GM04503 (cell line): ENCODE data around the gene CNN3.
A peak's percentile ranks its signal among the peaks of the same experiment; 100 is the strongest.

Source experiments
- DNase-seq: peaks from one replicate; pipeline ENCODE4 v3.0.0-alpha.2; 2012; ENCODE audit warnings: low read depth

CNN3 gene

DNA sequence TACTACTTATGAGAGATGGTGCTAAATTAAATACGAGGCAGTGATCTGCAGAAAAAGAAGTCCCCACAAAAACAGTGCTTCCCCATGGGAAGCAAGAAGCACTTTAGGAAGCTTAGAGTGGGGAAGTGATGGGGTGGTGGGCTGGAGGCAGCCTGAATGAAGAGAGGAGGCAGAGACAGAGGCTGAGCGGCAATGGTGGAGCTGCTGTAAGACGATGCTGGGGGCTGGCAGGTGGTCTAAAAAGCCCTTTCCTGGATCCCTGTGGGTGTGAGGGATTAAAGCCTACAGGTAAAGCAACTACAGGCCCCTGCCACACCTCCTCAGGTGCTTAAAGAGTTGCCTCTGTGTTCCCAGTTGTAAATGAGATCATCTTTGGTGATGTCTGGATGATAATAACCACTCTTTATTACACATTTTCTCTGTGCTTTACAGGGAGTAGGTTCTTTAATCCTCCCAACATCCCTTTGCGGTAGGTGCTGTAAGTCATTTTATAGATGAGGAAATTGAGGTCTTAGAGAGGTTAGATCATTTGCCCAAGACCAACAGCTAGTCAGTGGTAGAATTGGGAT, 39.2 kb downstream of the CNN3 start:
- no peak for DNase-seq

DNA sequence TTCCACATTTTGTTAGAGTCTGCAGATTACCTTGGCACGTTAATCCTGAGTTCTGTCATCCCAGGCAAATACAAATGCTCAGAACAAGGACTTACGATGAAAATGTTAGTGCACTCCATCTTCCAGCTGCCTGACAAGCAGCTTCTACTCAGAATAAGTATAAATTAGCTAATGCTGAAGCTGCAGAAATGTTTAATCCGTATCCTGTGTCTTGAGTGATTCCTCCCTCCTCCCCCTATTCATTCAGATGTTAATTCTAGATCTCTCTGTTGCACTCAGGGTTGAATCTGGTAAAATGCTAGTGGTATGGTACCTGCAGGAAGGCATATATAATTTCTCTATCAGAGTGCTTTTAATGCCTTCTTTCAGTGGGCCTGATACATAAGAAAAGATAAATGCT, 39.8 kb downstream of the CNN3 start:
- DNase-seq: no peak

DNA sequence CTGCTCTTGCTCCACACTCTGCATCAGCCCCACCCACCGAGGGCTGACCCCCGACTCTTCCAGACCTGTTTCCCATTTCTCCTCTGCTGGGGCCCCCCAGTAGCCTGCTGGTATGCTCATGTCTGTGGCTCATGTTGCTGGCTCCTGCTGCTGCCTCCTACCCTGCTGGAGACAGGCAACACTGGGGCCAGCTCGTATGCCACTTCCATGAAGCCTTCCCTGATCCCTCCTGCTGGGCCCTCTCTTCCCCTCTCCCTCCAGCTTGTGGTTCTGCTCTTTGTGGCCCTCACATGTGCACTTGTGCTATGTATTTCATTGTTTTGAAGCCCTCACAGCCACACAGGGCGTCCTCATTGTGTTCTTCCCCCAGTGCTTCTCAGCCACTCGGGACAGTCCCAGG, 40.5 kb downstream of the CNN3 start:
- DNase-seq: no peak

DNA sequence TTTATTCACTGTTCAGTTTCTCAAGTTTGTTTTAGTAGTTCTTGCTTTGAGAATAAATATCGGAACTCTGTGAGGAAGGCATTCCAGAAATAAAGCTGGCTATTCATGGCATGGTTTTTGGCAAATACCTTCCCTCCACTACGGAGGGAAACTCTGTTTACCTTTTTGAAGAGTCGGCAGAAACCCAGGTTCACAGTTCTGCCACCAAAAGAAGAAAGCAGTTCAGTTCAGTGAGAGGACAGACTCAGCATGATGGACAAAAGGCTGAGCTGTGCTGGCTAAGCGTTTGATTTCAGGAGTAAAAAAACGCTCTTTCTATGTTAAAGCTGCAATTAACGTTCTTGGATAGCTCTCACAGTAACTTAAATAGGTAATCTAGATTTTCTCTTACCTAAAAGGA, 42.4 kb downstream of the CNN3 start:
- no peak for DNase-seq

DNA sequence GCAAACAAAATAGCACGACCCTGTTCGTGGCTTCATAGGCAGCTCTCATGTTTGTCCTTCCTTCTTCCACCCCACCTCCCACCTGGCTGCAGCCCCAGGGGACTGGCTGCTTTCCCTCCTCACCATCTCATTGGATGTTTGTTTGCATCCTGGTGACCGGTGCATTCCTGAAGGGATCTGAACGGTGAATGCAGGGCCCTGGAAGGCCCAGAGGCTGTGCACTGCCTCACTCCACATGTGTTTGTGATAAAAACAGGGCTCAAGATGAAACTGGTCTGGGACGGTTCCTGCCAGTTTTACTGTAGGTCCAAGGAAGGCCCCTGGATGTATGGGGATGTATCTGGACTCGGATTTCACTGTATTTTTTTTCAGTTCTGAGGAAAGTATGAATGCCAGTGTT, 42.8 kb downstream of the CNN3 start:
- no peak for DNase-seq

DNA sequence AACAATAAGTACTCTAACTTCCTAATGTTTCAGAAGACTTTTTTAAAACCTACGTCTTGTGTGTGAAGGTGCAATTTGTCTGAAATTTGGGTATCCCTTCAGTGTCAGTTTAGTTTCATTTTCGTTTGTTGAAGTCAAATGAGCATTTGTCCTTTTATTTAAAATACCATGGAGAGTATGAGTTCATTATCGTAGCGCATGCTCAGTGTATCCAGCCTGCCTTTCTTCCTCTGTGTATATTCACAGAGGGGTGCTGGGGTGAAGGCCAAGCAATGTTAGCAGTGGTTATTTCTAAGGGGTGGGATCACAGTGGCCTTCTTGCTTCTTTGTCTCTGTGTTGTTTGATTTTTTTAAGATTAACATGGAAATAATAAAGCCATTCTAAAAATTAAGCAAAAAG, 43.2 kb downstream of the CNN3 start:
- no peak for DNase-seq

DNA sequence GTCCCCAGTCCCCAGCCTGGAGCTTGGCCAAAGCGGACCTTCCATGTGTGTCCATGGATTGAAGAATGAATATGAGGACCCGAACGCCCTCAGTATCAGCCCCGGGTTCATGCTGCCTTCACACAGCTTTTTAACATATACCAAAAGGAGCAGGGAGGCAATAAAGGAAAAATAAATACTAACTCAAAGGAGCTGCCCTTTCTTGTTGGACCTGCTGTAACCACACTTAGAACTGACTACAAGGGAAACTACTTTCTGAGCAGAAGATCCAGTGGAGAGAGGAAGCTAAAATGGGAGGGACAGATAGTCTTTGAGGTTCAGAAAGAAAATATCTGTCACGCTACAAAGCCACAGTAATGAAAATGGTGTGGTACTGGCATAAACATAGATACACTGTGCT, 48.6 kb downstream of the CNN3 start:
- no peak for DNase-seq

DNA sequence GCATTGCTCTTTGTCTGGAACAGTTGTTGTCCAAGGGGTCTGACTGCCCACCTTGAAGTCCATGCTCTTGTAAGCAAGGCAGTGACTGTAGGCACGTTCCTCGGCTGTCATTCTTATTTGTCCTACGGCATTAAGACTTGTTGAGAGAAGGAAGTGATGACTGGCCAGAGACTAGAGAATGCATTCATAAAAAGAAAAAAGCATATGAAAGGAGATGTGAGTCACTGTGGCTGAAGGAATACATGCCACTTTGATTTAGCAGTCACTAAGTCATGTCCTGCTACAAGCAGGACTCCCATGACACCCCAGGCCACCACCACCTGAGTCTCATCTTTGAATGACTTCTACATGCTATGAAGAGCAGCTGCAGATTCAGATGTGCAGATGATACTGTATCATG, 50.5 kb downstream of the CNN3 start:
- no peak for DNase-seq

DNA sequence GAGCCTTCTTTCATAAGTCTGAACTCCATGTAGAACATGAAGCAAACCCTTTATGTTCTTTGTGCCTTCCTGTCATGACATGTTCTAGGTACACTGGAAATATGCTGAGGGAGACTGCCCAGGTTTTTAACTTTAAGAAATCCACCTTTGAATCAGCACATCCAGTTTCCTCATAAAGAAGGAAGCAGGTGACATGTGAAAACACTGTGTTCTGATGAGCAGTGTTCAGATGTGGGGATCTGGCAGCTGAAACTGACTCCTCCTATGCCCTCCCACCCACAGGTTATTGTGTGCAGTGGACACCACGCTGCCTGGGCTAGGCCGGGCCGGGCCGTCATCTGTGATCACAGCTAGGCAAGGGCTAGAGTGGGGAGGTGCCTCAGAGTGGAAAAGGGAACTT, 51.1 kb downstream of the CNN3 start:
- no peak for DNase-seq

DNA sequence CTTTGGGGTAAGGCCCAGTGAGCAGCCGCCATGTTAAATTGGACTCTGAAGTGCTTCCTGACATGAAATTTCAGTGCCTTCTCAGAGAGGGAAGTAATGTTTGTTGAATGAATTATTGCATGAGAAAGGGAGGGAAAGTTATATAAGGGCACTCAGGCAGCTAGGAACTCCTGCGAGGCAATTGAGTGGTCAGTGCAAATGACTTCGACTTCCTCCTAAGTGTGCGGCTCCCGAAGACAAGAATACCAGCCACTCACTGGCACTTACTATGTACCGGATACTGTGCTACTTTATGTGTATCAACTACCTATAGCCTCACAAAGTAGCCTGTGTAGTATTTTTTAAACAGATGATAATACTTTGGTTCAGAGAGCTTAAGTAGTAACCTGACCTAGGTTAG, 52.5 kb downstream of the CNN3 start:
- DNase-seq: no peak

DNA sequence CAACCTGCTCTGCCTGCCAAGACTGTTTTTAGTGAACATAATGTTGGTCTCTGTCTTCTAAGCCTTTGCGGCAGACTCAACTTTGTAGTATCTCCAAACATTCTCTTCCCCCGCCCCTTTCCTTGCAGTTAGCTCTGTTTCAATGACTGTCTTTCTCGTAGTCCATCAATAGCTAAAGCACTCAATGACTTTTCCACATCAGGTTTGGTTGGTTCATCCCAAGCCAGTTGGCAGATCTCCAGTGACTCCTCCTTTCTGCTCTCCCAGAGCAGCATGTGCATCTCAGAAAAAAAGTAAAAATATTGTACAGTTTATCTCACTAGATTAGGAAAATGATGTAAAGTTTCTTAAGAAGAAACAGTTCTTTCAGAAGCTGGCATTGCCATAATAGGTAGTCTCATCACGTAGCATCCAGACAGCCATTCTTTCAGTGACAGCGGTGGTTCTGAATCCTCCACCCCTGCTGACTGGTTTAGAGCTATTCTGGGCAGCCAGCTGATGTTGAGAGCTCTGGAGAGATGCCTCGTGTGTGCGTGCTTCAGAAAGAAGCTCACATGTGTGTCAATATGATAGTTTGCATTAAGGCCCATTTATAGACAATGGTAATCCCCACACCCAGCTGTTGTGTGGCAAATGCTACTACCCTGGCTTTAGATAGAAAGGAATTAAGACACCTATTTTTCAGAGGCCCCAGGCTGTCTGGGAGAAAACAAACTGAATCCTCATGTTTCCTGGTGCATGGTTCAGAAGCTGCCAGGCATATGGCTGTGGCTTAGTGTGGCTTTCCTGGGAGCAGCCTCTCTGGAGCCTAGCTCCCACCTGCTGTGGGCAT, 53.2 kb downstream of the CNN3 start:
- no peak for DNase-seq

DNA sequence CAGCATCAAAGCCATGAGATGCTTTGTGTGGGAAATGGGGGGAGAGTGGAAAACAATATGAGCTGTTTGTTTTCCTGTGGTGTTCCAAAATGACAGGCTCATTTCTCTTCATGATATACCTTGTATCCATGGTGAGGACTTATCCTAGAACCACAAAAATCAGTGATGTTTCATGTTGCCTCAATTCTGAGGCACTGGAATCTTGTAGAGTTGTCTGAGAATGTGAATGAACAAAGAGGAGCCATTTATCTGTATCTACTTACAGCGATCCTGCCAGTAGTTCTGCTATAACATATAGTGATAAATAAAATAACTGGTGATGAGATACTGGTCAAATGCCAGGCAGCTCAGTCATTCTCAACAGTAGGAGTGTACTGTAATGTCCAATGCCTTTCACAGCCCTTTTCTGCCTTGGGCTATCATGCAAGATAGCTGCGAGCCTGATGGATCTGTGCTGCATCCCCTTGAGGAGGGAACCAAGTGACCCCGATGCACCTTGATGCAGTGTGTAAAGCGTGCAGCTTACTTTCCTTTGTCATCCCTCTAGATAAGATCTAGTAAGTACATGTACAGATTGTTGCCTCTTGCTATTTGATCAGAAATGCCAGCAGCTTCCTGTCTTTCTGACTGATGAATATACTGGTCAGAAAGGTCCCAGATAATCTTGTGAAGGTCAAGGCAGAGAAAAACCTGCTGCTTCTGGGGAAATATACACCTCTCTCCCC, 54.0 kb downstream of the CNN3 start:
- DNase-seq: no peak

DNA sequence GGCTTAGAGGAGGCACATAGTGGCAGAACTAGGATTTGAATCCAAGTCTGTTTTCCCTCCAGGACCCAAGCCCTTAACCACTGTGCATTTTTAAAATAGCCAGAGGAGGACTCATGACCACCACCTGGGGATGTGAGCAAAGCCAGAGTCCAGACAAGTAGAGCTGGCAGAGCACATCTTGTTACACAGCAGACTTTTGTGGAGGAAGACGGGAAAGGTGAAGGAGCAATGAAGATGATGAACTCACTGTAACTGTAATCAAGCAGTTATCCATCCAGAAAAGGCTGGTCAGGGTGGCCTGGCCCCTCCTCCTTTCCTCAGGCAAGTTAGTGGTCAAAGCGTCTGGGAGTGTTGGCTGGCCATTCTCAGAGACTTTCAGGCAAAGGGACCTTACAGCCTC, 55.9 kb downstream of the CNN3 start:
- DNase-seq: no peak

DNA sequence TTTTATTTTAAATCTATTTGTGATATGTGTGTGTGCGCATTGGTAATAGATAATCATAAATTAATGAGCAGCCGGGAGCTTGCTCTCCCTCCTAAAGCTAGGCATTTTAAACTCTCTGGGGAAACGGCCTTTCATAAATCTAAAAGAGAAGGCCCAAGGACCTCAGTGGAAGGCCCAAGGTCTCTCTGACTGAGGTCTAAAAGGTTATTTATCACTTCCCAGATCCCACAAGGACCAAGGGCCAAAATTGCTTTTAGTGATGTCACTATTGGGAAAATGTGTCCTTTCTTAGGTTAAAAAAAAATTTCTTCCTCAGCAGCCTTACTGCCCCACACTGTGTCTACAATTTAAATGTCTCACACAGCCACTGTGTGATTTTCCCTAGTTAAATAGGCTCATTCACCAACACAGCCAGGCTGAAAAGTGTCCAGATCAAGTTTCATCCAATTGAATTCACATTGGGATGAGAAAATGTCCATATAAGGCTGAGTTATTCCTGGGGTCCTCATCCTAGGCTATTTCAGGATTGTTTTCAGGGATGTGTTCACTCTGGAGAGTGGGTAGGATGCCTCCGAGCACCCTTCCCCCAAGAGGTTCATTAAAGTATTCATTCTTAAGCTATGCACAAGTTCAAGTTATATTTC, 60.6 kb downstream of the CNN3 start:
- DNase-seq: no peak

DNA sequence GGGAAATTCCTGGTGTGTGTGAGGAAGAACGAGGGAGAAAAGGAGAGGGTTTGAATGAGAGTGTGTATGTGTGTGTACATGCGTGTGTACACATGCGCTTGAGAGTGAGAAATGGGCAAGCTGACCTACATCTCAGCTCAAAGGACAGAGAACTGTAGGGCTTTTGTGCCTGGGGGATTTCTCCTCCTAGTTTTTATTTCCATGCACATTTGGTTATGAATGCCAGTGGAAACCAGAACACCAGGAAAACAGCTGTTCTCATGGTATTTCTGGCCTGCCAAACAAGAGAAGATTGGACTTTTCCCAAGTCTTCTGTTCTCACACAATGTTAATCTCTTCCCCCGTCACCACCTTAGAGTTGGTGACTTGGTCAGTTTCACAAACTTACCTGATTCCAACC, 61.5 kb downstream of the CNN3 start:
- no peak for DNase-seq

DNA sequence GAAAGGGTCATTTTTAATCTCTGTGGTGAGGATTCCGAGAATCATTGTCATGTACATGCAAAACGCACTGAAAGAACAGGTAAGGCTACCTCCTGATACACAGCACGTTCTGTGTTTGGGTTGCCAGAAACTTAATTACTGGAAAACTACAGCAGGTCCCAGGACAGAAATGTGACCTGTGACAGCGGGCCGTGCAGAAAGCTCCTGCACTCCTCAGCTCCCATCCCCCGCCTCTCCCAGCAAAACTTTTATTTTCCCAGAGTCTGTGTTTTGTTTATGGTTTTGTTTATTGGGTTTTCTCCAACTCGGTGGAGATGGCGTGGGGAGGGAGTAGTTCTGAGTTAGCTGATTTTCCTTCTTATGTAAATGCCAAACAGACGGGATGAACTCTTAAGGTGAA, 62.1 kb downstream of the CNN3 start:
- no peak for DNase-seq

DNA sequence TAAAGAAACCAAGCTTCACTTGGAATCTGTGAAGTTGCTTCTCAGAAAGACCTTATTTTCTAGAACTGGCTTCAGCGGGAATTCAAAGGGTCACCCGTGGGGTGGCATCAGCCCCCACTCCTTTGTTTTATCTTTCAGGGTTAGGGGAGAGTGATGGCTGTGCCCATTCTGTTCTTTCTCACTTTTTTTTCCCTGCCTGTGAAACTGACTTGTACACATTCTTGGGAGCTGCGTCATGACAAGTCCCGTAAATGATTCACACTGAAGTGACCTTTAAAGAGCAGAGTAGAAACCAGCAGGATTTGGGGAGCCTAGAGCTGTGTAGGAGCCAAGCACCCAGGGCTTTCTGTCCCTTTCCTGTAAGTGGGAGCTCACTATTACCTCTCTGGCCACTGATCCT, 63.0 kb downstream of the CNN3 start:
- DNase-seq: peak; percentile 78

DNA sequence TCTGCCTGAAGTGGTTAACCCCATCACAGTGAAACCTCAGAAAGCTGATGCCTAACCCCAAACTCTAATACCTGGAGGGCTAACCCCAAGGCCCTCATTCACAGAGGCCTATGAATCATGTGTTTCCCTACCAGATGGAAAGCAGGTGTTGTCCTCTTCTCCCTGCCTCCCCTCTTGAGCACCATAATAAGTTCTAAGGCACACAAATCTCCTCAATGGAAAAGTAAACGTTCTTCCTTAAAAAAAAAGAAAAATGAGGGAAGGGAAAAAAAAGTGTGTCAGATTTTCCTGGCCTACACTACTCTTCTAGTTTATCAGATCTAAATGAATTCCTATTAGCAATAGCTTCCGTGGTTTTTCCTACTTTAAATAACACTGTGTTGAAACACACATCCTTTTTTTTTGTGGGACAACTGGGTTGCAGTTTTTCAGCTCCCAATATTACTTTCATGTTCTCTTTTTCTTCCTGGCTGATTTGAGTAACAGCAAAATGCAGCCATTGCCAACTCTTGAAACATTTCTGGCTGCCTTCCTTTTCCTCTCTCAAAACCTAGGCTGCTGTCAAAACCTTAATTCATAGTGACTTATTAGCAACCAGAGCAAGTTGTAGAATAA, 63.5 kb downstream of the CNN3 start:
- no peak for DNase-seq

DNA sequence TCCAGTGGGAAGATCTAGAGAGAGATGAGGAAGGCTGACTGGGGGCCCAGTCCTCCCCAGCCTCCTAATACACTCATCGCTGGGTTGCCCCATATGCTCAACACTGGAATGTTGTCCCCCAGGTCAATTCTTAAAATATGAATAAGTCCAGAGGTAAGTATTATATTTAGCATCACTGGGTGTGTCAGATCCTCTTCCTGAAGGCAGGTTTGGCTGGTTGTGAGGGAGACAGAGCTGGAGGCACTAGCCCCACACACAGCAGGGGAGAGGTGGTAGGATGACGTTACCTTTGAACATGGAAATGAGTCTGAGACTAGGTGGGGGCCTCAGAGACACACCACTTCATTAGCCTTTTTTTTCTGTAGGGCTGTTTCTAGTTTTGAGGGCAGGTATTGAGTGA, 64.2 kb downstream of the CNN3 start:
- no peak for DNase-seq

DNA sequence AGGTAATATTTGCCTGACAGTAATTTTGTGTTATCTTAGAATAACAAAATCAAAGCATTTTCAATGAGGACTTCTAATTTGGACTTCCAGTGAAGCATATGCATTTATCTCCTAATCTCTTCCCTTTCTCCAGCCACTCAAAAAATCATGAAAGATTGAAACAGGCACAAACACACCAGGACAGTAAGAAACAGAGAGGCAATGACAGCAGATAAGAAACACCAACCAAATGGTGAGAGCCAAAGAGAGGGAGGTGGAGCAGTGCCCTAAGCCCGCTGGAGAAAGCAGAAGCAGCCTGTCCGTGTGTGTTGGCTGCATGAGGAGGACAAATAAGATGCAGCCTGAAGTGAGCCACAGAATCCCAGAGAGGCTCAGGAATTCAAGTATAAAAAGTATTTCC, 67.7 kb downstream of the CNN3 start:
- DNase-seq: no peak

DNA sequence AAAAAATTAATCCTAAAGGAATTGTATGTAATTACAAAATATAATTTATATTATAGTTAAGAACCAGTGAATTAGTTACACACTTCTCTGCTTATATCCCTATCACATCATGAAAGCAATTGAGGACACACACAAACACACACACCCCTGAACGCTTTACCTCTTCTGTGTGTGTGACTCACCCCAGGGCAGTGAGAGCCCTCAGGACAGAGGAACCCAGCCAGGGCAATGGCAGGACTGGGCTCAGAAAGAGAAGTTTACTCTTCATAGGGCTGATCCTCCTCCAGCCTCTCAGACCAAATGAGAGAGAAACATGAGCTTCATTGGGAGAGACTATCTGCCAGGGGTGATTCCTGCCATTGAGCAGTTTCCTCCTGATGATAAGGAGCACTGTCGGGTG, 68.6 kb downstream of the CNN3 start:
- DNase-seq: no peak

DNA sequence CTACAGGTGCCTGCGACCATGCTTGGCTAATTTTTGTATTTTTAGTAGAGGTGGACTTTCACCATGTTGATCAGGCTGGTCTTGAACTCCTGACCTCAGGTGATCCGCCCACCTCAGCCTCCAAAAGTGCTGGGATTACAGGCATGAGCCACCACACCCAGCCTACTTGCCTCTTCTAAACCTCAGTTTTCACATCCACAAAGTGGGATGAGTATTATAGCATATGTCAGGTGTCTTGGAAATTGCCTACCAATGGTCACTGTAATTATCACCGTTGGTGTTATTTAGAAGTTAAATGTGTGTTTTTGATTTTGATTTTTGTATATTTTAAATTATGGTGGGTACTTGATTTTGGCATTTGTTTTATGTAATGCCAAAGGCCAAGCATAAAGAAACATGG, 70.0 kb downstream of the CNN3 start:
- DNase-seq: no peak

DNA sequence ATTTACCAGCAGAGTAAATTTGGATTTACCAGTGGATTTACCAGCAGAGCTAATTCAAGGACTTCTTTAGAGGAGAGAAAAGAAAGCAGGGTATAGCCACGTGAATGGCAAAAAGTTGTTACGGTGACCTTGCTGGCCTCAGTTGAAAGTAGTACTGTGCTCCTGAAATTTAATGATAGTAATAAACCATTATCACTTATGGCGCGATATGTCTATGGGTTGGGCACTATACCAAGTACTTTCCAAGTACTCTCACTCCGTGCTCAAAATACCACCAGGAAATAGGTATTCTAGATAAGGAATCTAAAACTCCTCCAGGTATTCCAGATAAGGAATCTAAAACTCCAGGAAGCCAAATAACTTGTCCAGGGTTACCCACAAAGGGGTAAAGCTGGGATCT, 70.9 kb downstream of the CNN3 start:
- DNase-seq: no peak
